ENCODE measurements around the gene N4BP2.

The N4BP2 gene

DNA sequence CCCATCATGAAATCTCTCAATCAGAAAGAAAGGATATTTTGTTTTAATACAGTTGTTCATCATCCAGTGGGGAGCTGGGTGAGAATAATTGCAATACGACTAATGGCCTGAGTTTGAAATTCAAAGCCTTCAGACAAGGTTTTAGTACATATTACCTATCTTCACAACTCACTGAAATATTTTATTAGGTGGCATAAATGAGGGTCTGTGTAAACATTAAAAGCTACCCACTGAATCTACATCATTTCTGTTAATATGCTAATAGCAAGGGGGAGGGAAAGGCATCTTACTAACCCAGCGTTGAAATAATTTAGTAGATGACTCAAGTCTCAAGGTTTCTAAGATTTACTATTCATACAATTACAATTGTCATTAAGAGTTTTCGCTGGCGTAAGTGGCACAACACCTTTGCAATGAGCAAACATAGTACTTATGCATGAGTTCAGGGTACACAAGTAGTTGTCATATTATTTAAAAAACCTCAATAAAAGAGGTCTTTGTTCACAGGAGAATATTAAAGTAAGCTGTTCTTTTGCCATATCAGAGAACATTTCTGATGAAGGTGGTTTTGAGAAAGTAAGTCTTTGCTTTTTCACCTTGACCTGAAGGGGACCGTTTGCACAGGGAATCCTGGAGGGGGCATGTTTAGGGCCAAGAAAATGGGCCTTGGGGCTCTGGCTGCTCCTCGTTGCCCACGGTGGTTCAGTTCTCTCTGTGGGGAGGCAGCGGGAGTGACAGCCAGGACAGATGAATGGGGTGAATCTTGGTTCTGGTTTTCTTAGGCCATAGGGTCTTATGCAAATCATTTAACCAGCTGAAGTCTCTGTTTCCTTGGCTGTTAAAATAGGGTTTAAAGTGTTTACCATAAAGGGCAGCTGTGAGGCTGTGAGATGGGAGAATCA is 135.7 kb downstream of the N4BP2 start:
- no peak for DNase-seq (ENCODE audit: low spot score)

DNA sequence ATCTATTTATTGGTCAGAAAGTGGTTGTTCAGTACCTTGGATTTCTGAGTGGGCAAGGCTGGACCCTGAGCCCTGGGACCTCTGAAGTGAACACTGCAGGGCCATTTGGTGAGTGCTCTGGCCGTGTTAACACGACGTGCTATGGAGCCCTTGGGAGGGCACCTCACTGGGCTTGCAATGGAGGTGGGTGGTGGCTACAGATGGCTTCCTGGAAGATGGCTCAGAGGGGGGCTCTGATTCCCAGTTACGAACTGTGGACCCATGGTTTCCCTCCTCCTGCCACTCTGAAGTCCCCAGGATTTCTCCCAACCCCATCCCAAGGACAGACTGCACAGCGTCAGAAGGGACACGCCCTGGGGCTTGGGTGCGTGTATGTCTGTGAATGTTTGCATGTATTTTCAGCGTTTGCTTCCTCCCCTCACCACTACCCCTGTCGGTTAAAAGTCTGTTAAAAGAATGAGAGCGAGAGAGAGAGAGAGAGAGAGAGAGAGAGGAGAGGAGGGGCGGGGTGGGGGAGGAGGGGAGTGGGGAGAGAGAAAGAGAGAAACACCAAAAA is 136.4 kb downstream of the N4BP2 start:
- DNase-seq (ENCODE audit: low spot score) = peak; percentile 53

DNA sequence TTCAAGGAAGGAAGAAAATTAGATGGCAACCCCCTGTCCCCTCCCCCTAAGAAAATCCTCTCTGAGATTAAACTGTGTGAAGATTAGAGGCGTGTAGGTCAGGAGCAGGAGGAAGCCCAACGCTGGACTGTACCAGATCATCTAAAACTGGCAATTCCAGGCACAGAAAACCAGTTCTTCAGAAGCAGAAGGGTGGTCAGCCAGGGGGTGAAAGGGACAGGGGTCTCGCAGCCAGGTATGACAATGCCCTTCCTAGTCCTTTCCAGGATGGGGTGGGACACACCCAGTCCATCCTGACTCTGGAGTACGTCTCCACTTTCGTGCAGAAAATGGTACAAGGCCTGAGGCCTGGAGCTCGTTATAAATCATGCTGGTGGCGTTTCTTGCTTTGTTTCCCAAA is 136.9 kb downstream of the N4BP2 start:
- DNase-seq (ENCODE audit: low spot score) = no peak

DNA sequence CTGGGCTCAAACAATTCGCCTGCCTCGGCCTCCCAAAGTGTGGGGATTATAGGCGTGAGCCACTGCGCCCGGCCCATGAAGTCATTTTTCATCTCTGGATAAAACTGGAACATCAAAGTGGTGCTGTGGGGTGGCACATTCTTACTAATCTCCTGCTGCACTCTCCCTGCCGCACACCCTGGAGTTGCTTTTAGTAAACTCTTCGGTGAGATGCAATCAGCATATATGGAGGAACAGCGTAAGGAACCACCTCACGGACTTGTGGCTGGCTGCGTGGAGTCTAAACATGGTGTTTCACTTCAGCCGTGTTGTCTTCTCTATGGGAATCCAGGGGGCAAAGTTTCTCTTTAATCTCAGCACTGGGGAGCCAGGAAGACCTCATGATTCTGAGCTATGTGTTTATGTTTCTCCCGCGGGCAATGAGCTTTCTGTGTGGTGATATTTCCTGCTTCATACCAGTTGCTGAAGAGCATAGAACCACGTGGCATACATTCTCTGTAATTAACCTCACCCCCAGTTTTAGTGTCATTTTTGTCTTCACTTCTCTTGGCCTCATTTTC is 138.0 kb downstream of the N4BP2 start:
- DNase-seq (ENCODE audit: low spot score) = peak; percentile 50

DNA sequence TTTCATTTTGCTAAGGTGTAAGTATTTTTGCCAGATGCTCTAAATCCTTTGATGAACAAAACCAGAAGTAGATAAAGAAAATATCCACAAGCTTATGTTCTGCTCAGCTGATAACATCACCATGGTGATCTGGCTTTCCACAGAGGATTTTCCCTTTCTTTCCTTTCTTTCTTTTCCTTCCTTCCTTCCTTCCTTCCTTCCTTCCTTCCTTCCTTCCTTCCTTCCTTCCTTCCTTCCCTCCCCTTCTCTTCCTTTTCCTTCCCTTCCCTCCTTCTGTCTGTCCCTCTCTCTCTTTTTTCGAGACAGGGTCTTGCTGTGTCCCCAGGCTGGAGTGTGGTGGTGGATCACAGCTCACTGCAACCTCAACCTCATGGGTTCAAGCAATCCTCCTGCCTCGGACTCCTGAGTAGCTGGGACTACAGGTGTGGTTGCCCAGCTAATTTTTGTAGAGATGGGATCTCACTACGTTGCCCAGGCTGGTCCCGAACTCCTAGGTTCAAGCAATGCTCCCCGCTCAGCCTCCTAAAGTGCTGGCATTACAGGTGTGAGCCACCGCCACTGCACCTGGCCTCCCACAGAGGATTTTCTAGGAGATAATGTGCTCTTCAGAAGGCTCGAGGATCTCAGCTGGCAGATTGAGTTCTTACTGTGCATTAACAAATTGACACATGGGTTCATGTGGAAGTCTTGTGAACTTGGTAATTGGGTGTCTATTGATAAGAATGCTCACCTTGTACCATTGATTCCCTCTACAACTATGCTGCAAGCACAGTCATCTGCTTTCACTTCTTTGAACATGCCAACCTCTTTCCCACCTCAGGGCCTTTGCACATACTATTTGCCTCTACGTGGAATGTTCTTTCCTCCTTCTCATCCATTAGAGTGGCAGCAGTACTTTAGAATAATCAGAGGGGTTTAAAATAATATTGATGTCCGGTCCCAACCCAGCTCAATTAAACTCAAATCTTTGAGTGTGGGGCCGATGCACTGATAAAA is 138.8 kb downstream of the N4BP2 start:
- DNase-seq (ENCODE audit: low spot score) = no peak

DNA sequence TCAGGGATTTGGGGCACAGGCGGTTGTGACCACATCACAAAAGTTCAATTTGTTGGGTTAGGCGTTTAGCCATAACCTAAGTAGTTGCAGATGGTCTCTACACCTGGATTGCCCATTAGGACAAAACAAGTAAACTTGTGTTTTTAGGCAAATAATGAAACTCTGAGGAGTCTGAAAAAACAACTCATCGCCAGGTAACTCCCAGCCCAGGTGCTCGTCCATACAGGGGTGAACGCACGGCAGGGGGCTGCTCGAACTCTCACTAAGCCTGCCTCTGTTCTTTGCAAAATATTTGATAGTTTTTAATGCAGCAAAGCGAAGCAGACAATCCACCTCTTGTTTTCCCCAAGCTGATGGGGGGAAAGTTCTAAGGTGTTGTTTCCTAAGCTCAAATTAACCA is 139.6 kb downstream of the N4BP2 start:
- no peak for DNase-seq (ENCODE audit: low spot score)

DNA sequence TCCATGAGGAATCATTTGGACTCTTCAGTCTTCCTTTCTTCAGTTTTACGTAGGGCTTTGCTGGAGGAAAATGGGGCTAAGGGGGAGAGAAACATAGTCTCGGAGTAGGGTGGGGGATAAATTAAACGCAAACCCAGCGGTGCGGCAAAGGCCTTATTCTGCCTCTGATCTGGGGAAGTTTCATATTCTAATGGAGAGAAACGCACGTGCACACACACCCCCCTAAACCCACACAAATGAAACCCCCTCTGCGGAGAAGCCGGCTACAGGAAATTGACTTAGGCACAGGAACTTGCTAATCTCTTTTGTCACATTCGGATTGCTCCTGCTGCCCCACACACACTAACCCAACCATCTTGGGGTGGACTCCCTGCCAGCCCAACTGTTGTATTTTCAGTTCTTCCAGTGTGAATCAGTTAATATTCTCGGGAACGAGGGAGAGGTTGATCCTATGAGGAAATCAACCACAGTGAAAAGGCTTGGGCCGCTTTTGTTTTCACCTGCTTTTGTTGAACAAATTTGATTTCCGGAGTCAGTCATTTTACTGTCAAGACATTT is 140.2 kb downstream of the N4BP2 start, which contains the start of gene RHOH:
Gene RHOH, plus strand, starts transcription at position 308 of the 558 bp plus-strand sequence. CDS start 46,356 bp downstream, outside the sequence.
- peak; percentile 49 for DNase-seq (ENCODE audit: low spot score)

DNA sequence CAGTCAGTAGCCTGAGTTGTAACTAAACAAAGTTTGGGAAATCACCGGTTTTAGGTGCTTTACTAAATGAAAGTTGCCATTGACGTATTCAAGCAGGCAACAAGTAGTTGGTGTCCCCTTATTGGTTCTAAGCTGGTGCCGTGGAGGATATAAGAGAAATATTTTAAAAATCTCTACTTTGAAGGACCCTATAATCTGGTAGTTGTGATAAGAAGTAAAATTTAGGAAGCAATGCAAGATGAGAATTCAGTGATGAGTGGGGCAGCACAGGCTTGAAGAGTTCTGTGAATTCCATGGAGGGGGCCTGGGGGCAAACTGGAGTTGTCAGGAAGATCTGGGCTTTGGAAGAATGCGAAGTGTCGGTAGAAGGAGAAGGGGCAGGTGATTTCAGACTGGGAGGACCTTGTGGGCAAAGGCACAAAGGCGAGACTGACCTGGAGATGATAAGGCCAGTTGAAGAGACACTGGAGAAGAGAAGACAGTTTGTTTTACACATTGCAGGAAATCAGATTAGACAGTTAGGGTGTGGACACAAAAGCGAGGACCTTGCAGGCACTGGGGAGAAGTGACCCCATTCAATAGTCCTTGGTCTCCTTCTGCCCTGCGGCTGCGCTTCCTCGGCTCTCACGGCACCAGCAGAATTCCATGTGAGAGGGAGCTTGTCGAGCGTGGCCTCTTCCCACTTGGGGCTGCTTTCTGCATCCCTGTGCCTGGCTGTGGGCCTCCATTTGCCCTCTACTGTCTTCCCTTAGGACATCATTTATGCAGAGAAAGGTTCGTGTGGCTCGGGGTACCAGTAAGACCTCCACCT is 141.4 kb downstream of the N4BP2 start:
- peak; percentile 36 for DNase-seq (ENCODE audit: low spot score)

DNA sequence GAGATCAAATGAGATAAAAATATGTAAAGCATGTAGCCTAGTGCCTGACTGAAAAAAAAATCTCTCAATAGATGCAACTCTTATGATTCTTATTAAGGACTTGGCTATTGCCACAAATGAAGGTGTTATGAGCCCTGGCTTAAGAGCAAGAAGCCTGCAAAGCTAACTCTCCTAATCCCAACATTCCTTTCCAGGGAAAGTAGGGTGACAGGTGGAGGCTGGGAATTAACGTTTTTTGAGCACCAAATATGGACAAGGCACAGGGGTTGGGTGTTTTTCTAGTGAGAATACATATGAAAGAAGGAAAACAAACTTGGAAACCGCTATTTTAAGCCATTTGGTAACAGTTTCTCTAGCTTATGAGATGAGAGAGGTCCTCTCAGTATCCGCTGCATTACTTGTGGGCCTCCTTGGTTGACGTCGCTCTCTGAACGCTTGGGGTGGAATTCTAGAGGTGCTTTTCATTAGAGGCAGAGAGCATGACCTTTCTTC is 142.6 kb downstream of the N4BP2 start:
- DNase-seq (ENCODE audit: low spot score) = peak; percentile 30

DNA sequence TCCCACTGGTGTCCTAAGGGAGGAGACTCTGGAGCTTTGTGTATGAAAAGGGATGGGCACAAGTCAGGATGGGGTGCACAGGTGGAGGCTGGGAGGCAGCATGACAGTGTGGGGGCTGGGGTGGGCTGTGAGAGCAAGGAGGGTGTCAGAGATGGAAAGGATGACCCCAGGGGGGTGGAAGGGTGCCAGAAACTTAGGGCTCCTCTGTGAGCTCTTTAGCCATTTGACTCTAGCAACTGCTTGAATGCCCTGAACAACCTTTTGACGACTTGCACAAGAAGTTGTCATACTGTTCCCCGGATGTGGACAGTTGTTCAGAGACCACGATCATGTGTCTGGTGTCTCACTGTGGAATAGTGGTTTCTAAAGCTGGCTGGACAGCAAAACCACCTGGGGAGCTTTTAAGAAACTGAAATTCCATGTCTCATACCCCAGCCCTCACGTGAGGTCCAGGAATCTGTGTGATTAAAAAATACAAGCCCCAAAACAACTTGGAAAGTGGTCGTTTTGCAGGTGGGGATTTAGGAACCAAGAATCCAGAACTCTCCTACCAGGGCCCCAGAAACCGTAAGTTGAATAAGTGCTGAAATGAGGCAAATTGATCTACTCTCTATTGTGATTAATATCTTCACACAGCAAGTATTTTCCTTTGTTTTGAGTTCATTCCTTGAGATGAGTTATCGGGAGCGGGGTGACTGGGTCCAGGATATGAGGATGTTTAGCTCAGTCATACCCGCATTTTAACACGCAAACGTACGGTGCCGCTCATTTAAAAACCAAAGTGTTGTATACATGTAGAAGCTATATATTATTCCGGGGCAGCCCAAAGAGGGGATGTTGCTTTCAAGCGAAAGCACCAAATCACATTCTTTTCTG is 143.6 kb downstream of the N4BP2 start:
- no peak for DNase-seq (ENCODE audit: low spot score)

DNA sequence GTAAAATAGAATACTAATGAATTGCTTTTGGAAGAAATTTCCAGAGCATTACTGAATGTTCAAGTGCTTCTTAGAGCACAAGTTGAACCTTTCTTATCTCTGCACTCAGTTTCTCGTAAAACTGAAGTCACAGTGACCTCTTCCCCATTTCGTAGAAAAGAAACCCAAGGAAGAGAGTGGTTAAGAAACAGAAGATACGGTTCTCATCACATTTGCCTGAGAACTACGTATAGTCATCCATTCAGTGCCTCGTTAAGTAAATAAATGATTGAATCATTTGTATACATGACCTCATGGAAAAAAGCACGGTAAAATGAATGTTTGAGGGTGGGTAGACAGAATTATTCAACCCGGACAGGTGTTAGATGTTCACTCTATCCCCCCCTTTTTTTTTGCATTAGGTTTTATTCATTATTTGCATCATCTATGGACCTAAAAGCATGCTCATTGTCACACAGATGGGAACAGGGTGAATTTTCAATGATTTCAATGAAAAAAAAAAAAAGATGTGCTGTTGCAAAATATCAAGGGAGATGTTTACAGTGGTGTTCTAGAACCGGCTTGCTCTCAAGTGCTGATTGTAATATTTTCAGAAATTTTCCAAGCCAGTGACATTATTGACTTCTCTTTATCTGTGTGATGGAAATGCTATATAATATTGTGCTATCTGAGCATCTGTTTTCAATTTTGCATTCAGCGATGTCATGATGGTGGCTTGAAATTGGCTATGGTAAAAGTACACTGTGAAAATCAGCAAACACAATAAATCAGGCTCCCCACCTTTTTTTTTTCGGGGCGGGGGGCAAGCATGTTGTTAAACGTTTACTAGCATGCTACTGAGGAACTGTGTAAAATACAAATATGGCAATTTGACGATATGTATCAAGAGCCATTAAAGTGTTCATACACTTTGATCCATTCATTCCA is 144.5 kb downstream of the N4BP2 start:
- no peak for DNase-seq (ENCODE audit: low spot score)

DNA sequence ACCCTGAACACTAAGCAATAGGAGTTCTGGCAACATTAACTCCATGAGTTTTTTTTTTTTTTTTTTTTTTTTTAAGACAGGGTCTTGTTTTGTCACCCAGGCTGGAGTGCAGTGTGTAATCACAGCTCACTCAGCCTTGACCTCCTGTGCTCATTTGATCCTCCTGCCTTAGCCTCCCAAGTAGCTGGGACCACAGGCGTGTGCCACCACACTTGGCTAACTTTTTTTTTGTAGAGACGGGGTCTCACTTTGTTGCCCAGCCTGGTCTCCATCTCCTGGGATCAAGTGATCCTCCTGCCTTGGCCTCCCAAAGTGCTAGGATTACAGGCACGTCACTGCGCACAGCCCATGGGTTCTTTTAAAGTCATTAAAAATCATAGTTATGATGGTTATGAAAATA is 145.2 kb downstream of the N4BP2 start:
- no peak for DNase-seq (ENCODE audit: low spot score)

DNA sequence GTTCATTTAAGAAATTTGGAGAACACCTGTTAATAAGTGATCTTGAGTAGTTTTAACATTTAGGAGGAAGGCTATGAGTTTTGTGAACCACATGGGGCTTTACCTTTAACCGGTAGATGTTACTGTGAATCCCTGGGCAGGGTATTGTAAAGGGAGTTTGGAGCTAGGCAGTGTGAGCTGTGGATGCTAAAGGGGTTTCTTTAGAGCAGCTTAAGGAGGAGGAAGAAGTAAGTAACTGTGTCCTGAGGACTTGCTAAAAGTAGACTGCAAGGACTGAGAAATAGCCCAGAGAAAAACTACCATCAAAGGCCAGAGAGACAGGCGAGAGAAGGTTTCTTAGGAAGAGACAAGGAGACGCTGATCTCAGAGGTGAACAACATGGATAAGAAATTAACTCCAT is 145.8 kb downstream of the N4BP2 start:
- DNase-seq (ENCODE audit: low spot score) = no peak

DNA sequence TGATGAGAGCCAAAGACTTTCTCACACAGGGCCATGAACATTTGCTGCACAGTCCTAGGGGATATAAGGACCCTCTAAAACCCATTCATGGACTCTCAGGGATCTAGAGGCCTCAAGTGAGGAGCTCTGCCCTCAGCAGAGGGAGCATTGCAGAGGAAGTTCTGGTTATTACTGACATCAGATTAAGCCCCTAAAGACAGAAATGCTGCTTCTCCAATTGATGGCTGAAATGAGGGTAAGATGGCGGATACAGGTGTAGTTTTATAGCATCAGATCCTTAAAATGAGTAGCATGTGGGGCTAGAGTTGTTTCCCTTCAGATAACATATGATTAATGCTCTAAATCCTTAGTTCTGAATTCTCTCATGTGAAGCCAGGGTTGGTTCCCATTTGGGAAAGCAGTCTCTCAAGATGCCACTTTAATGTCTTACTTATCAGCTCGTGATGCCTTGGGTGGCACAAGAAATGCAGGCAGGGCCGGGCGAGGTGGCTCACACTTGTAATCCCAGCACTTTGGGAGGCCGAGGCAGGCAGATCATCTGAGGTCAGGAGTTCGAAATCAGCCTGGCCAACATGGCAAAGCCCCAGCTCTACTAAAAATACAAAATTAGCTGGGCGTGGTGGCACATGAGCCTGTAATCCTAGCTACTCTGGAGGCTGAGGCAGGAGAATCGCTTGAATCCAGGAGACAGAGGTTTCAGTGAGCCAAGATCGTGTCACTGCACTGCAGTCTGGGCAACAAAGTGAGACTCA is 148.0 kb downstream of the N4BP2 start:
- no peak for DNase-seq (ENCODE audit: low spot score)

DNA sequence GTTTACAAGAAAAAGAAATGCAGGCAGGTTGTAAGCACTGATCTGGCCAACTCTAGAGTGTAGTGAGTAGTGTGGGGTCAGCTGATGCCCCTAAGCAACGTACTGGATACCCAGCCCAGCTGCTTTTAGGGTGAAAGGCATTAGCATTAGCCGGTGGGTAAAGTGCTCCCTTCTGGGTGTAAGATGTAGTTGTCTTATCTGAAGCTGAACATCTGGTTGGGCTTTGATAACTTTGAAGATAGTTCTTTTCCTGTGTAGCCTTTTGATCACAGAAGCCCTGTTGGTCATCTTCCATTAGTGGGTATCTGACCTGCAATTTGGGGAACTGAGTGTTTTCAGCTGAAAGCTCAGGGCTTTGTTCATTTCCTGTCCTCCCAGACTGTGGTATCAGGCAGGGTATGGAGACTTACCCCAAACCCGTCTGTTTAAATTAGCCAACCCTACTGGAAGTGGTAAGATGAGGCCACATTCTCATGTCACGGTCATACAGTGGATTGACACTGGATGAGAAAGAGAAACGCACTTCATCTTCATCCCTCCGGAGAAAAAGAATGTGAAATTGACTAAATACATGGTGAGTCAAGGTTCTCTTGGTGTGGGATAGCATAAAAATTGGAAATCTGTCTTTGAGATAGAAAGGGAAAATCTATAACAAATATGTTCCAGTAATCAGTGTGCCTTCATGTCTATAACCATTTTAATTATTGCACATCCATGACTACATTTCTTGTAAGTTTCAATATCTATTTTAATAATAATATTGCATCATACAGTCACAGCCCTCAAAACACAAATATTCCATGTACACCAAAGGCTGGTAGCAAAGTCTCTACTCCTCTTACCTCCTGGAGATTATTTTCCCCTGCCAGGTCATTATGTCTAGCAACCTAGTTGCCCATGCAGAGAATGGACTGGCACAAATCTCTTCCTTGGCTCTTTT is 148.9 kb downstream of the N4BP2 start:
- no peak for DNase-seq (ENCODE audit: low spot score)

DNA sequence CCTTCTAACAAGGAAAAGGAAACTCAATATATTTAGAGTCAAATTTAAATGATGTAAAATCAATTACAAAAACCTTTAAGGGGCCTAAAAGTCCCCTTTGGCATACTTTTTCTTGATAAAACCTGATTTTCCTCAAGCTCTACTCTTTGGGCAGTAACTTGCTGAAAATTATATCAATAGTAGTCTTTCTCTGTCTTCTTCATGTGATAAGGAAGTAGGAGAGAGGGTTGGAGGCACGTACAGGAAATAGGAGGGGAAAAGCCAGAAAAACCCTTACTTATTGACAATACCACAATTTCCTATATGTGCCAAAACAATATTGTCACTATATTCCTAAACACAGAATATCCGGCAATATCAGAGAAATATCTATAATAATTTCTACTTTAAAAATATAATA is 149.8 kb downstream of the N4BP2 start:
- no peak for DNase-seq (ENCODE audit: low spot score)

Measured in cerebellar cortex (tissue), 1 donor.